Right lung (tissue), 5 donors: ENCODE results near the gene PARP2. TPM values are rescaled to one million over a fixed set of nuclear protein-coding genes. Genes with fewer than 3 reads are reported as not detected.
"Not testable (repeated sequence)": the region's sequence is repeated elsewhere in the genome, so short reads cannot be mapped to it uniquely, and the experiment has no call there.

Source experiments
- DNase-seq, 2 donors: peaks; one replicate each; pipeline ENCODE4 v3.0.0-alpha.2; 2013
- polyA plus RNA-seq, 5 donors: library from polyadenylated mRNA; unstranded; fragments of 120-200 nt; gene quantifications; one replicate each; pipeline versions ENCODE4 v1.2.1 to v1.2.3, GENCODE V29; 2013; ENCODE audit warnings: inconsistent platforms in 1 of 5, low replicate concordance in 1 of 5; ENCODE audit not compliant: insufficient read length in 5 of 5, insufficient read depth in 1 of 5

Gene PARP2
- polyA plus RNA-seq, 5 donors = 50.3 to 71.0 (median 62.8) TPM

DNA sequence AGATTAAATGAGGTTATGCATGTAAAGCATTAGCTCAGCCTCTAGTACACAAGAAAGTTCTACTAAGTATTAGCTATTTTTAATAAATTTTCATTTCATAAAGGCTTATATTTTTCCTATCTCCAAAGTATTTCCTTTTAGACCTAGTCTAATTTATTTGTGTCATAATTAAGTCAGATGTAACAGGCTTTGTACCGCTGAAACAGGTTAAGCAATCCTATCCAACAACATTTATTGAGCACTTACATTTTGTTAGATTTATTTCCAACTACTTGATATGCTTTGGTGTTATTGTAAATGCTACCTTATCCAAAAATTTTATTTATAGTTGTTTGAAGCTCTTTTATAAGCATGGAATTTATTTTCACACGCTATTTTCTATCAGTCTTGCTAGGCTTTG is 1.8 kb upstream of the PARP2 start:
- DNase-seq = no peak

DNA sequence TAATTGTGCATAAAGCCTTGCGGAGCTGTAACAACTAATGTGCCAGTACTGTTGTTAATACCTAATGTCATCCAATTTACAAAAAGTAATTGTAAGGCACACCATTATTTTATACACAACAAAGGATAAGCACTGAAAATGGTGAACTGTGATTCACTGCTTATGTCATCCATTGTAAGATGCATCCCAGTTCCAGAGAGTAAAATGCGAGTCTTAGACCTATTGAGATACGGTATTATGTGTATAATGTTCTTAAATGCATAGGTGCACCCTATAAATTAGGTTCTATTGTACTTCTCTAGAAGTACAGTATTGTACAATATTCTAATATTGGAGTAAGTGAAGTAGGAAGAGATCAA is 406 bp downstream of the PARP2 start:
- no peak for DNase-seq

DNA sequence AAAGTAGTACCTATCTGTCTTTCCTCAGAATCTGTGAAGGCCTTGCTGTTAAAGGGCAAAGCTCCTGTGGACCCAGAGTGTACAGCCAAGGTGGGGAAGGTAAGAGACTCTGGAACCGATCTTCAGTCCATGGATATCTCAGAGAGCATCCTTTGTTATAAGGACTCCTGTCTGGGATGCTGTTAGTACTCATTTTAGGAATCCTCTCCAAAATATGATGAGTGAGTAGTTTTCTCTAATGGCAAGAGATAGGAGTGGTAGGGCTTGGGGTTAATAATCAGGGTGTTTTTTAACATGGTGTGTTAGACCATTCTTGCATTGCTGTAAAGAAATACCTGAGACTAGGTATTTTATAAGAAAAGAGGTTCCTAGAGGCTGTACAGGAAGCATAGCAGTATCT is 1.9 kb downstream of the PARP2 start:
- no peak for DNase-seq

DNA sequence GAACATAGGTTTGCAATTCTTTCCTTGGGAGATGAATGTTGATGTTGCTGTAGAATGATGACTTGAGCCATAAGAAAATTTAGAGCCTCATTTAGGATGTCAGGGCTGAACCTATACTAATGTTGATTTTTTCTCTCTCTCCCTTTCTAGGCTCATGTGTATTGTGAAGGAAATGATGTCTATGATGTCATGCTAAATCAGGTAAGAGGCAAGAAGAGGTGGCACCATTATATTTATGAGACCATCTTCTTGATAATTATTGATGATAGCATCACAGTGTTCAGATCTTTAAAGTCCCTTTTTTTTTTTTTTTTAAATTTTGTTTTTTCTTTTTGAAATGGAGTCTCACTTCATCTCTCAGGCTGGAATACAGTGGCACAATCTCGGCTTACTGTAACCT is 3.3 kb downstream of the PARP2 start:
- DNase-seq = no peak

DNA sequence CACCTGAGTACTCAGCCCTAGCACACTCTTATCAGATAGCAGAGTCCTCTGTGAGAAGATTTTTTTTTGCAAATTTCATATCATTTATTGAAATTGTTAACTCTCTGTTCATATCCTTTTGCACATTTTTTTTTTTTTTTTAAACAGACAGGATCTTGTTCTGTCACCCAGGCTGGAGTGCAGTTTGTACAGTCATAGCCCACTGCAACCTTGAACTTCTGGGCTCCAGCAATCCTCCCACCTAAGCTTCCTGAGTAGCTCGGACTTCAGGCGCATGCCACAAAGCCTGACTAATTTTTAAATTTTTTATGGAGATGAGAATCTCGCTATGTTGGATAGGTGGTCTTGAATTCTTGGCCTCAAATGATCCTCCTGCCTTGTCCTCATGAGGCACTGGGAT is 4.3 kb downstream of the PARP2 start:
- no peak for DNase-seq

DNA sequence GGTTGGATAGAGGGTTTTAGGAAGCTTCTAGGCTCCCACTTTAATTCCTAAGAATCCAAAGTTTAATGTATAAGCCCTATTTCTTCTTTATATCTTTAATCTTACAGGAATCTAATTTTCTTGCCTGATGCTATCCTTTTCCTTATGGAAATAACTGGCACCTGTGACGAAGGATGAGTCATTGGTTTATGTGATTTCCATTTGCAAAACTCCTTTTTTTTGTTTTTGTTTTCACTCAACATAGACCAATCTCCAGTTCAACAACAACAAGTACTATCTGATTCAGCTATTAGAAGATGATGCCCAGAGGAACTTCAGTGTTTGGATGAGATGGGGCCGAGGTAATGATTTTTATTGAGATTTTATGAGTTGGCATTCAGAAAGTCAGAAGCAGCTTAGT is 6.8 kb downstream of the PARP2 start:
- no peak for DNase-seq

DNA sequence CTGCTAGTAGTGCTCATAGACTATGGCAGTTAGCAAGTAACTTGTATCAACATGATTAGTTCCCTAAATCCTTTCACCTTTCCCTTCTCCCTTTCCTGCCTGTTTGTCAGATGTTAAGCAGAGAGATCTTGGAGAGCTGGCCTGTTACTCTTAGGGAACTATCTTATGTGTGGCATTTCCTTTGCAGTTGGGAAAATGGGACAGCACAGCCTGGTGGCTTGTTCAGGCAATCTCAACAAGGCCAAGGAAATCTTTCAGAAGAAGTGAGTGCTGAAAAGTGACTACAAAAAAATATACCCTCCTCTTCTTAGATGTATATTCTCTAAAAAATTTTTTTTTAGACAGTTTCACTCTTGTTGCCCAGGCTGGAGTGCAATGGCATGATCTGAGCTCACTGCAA is 7.4 kb downstream of the PARP2 start:
- no peak for DNase-seq

DNA sequence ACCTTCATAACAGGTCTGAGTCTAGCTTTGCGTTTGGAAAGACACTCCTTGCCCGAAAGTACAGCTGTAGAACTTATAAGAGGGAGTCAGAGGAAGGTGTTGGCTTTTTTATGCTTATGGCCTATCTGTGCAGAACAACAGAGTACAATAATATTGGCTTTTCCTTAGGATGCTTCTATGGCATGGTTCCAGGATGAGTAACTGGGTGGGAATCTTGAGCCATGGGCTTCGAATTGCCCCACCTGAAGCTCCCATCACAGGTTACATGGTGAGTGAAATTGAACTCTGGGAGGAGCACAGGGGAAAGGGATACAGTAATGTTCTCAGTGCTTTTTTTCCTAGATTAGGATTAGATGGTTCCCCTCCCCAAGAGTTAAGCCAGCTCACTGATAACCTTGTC is 13.0 kb downstream of the PARP2 start:
- no peak for DNase-seq

DNA sequence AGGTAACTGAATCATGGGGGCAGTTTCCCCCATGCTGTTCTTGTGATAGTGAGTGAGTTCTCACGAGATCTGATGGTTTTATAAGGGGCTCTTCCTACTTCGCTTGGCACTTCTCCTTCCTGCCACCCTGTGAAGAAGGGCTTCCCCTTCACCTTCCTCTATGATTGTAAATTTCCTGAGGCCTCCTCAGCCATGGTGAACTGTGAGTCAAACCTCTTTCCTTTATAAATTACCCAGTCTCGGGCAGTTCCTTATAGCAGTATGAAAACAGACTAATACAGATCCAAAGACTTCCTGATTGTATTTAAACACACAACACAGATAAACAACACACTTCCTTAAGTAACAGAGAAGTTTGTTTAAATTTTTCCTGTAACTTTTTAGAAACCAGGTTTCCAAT is 15.0 kb downstream of the PARP2 start:
- not testable (repeated sequence) for DNase-seq

DNA sequence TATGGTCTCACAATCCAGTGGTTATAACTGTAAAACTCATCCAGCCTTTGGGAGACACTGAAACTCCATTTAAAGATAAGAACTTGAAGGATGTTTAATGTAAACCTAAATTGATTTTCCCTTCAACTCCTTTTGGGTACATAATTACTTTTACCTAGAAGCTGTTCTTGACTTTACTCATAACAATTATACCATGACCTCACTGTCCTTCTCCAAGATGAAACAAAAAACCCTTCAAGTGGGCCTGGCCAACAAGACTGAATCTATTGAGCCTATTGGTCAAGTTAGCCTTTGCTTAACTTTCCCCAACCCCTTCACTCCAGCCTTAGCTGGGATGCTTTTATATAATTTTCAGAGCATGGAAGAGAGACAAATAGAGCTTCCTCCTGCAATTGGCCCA is 22.5 kb downstream of the PARP2 start:
- DNase-seq = no peak

DNA sequence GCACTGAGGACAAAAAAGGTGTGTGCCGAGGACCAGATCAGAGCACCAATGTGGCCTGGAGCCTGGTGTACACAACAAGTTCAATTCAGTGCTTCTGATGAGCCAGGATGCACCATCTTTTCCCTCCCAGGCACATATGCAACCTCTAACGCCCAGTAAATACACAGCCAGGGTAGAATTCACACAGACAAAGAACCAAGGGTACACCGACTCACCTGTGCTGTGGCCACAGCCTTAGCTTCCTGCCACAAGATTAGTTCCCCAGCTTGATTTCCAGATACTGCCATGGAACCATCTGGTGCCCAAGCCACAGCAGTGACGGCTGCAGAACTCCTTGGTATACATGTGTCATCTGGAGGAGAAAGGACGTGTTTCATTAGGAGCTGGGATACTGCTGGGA is 29.4 kb downstream of the PARP2 start:
- DNase-seq = no peak

DNA sequence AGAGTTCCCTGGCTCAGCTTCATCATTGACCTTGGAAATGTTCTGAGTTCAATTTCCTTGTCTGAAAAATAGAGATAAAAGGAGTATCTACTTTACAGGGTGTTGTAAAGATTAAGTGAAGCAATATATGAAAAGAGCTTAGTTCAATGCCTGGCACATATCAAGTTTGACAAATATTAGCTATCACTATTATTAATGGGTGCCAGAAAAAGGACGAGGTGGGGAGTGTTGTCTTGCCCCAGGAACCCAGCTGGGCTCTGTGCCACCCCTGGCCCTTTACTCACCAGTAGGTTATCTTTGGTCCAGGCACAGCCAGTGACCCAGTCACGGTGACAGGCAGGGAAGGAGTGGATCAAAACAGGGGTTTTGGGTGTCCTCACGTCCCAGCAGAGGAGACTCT is 32.0 kb downstream of the PARP2 start:
- no peak for DNase-seq

DNA sequence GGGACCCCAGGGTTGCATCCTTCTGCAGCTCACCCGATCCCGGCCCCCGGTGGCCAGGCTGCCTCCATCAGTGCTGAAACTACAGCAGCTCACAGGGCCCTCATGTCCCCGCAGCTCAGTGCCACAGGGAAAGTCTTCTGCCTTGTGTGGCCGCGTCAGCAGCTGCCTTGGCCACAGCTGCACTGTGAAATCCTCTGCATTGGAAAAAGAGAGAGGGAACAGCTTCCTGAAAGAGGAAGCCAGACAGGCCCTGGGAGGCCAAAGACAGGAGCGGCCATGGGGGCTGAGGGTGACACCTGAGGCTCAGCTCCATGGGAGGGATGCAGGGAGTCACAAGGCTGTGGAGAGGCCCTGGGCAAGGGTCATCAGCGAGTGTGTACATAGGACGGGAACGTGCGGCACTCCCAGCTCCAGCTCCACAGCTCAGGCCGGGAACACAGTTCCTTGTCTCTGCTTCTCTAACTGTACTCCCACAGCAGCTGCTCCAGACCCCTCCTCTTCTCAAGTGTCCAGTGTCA is 32.7 kb downstream of the PARP2 start:
- DNase-seq = no peak

DNA sequence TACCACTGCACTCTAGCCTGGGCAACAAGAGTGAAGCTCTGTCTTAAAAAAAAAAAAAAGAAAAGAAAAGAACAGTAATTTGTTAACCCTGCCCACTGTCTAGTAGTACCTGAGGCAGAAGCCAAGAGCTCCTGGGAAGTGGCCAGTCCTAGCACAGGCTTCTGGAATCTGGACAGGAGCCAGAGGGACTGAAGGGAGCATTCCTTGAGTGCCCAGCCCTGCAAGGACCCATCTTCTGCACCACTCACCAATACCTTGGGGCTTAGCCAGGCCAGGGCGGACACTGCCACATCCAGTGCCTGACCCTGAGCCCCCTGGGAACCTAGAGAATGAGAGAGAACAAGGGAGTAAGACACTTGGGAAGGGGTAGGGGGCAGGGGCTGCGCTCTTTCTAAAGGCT is 33.7 kb downstream of the PARP2 start:
- DNase-seq = no peak

DNA sequence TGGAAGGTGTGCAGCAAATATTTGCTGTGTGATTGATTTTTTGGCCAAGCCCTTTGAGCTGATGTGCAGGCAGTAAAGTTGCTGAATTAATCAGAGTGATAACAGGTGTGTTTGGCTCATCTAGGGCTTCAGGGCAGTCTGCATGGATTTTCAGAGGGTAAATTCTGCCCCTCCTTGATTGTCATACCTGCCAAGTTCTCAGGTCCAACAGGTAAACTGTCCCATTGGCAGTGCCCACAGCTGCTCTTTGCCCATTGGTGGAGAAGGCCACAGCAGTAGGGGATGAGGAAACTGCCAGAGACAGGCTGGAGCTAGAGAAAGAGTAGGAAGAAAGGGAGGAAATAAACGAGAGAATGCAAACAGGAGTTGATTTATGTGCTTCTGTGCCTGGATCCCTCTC is 36.3 kb downstream of the PARP2 start:
- no peak for DNase-seq

DNA sequence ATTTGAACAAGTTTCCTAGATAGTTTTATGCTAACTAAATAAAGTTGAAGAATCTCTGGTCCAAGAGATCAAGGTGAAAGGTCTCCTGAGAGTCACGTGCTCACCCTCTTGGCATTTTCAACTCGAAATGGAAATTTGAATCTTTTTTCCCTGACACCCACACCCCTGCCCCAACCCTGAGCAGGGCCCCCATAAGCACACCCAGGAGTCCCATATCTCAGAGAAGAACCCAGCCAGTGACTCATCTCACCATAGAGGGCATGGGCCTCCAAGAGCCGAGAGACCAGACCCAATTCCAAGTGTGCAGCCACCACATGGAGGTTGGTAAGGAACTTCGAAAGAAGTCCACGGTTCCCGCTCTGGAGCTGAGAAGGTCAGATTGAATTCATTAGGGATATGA is 37.2 kb downstream of the PARP2 start:
- no peak for DNase-seq

DNA sequence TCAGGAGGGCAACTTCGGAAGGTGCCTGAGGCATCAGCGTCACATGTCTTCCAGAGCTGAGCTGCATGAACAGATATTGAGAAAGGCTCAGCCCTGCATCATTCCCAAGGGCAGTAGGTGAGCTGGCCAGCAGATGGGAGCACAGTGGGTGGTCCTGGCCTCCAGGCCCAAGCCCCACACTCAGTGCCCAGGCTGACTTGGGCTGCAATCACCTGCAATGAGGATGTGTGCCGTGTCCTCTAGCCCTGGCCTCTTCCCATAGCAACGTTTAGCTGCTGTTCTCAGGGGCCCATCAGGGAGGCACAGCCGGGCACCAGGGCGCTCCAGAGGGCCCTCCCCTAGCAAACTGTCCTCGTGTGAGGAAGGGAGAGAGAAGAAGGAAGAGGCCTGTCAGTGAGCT is 37.9 kb downstream of the PARP2 start:
- DNase-seq = no peak

DNA sequence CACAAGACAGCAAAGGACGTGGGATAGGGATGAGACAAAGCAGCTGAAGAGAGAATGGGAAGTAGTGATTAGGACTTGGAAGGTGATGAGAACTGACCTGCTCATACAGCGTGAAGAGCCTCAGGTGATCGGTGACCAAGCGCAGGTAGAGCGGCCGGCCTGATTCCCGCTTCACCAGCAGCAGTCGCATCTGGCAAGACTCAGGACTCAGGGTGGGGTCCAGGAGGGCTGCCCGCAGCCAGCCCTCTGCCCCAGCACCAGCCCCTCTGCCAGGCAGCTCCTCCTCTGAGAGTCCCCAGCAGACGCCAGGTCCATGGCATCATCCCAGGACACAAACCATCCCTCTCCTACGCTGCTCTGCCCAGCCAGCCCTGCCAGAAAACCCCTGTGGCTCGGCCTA is 39.1 kb downstream of the PARP2 start:
- no peak for DNase-seq

DNA sequence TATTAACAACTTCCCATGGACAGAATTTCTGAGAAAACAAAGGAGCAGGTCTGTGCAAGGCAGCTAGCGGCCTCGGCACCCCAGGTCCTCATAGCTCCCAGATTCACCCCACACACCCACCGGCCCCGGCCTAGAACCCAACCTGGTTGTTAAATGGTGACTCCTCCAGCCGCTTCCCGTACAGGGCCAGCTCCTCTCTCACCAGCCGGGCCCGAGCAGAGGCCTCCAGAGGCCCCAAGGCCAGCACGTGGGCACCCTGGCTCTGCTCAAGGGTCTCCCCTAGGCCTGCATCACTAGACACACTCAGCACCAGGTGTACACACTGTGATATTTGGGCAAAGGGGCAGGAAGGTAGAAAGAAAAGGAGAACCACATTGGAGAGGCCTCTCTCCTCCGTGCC is 39.6 kb downstream of the PARP2 start:
- no peak for DNase-seq

DNA sequence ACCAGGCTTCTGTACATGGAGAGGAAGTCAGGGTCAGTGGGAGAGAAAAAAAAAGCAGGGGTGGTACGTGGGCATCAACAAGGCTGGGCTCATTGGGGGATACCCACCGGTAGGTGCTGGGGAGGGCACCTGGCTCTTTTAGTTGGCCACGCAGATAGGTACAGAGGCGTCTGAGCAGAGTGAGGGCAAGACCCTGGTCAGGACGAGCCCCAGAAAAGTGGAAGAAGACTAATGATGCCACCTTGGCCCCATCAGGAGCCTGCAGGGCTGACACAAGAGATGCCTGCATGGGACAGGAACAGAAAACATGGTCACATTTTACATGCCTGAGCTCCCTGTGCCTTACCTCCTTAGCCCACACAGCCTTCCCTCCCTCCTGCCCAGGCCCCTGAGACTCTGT is 40.2 kb downstream of the PARP2 start:
- DNase-seq = no peak

DNA sequence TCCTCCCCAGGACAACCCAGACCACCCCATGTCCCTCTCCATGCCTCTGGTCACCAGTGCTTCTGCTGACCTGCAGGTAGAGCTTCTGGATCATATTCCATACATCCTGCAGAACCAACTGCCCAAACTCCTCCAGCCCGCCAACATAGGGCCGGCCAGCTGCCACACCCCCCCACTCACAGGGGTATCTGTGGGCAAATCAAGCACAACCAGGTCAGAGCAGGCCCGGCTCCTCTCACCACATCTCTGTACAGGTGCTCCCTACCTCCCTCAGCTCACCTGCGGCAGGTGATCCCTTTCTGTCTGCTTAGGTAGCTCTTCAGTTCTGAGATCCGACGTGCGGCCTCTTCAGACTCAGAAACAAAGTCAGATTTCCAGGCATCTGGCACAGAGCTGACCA is 40.9 kb downstream of the PARP2 start:
- no peak for DNase-seq

DNA sequence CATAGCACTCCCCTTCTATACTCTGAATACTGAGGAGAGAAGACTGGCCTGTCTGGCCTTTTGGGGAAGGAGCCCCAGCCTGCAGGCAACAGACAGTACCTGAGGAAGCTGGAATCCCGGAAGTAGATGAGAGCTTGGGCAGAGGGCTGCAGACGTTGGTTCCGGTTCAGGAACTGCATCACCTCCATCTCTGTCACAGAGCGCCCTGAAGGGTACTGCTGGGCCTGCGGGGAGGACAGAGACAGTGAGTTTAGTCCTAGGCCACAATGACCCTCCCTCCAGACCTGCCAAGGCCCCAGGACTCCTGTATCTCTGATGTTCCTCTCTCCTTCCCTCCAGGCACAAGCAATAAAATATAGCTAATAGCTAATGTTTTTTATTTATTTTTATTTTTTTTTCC is 41.5 kb downstream of the PARP2 start:
- no peak for DNase-seq

DNA sequence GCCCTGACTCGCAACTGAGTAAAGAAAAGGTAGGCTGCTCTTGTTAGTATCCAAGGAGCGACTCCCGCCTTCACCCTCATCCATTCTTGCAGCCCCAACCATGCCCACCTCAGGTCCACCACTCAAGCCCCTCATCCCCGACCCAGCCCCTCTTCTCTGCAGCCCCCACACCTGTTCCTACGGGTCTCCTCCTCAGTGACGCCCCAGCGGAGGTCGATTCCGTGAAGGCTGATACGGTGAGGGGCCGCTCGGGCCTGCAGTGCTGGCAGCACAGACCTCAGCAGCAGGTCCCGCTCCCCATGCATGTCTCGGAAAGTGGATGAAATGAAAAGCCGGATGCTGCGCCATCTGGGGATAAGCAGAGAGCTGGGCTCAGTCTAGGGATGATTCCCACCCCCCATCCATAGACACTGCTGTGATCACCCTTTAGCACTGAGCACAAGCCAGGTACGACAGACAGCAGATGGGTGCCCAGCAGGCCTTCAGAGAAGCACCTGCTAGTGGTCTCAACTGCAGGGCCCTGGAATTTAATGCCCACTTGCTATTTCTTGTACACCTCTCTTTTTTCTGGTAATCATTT is 42.9 kb downstream of the PARP2 start:
- no peak for DNase-seq

DNA sequence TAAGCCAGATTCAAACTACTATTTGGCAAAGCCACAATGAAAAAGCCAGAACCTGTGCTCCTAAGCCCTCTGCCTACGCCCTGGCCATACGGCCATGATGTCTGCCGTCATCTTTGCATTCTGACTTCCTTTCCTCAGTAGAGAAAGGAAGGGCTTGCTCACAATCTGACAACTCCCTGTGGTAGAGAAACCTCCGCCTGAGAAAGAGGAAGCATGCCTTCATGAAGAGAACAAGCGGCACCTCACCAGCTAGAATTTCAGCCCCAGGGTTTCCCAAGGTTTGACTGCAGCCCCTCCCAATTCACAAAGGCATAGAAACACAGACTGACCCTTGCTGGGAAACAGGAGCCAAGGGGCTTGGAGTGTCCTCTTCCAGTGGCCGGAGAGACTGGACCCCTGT is 44.1 kb downstream of the PARP2 start:
- no peak for DNase-seq

DNA sequence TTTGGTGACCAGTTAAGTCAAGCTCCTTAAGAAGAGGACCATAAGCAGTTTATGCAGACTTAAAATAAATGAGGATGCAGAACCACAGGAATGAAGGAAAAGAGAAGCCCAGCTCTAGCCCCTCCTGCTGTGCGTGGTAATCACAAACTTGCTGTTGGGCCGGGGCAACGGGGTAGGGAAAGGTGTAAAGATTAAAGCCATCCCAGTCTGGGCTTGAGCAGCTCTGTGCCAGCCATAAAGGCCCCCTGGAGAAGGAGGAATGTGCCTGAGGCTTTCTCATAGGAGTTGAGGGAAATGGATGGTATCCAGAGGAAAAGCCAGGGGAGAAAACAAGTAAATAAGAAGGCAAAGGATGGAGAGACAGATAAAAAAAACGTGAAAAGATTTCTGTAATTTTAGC is 44.7 kb downstream of the PARP2 start:
- no peak for DNase-seq
